Panc1 (cell line): ENCODE results near the gene PRDM10. TPM values are rescaled to one million over a fixed set of nuclear protein-coding genes. Genes with fewer than 3 reads are reported as not detected.

Source experiments
- ATAC-seq: fragments of 200-7000 bp; cut with Tn5 transposase; 2 replicates; pipeline ENCODE4 v1.9.1; 2020; ENCODE audit warnings: mild to moderate bottlenecking, moderate library complexity
- BruUV-seq: library from RNA; stranded (reverse); fragments of 400-500 nt; replicated peaks from 2 replicates; lab custom pipeline; 2021; lab: Mats Ljungman, UMichigan
- CTCF ChIA-PET: fragments of 300-600 bp; sonication (Branson Sonifier 250); formaldehyde crosslinking; loops from one replicate; lab custom pipeline; 2022; ENCODE audit warnings: antibody characterized with exemption; lab: Charles Lee
- POLR2A ChIA-PET: fragments of 300-600 bp; sonication (Branson Sonifier 250); formaldehyde crosslinking; loops from one replicate; lab custom pipeline; 2022; ENCODE audit warnings: antibody characterized with exemption; lab: Charles Lee
- DNase-seq: peaks from one replicate; pipeline ENCODE4 v3.0.0-alpha.2; 2010; ENCODE audit warnings: low read depth, low spot score
- H3K27ac ChIP-seq: 2 replicates; pipeline ENCODE4 v1.5.1; 2011; ENCODE audit warnings: mild to moderate bottlenecking, low read length, inconsistent platforms
- H3K27me3 ChIP-seq: fragments of 200-500 bp; sonication (Bioruptor generic); 2 replicates; pipeline ENCODE4 v1.6.0; 2014; ENCODE audit warnings: low read length, inconsistent platforms; ENCODE audit not compliant: control insufficient read depth, insufficient read depth
- H3K36me3 ChIP-seq: fragments of 200-500 bp; sonication (Bioruptor generic); 2 replicates; pipeline ENCODE4 v1.5.1; 2014; ENCODE audit warnings: inconsistent platforms, mild to moderate bottlenecking, low read length, moderate library complexity; ENCODE audit not compliant: control insufficient read depth, insufficient read depth
- H3K4me1 ChIP-seq: 2 replicates; pipeline ENCODE4 v1.5.1; 2011; ENCODE audit warnings: inconsistent platforms, mild to moderate bottlenecking, low read length, moderate library complexity; ENCODE audit not compliant: control insufficient read depth, insufficient read depth
- H3K4me3 ChIP-seq, 2 experiments: 2 replicates each; pipeline ENCODE4 v1.5.1; 2011 to 2012; ENCODE audit warnings: low read depth in 2 of 2, low read length in 2 of 2, mild to moderate bottlenecking in 2 of 2, inconsistent platforms in 1 of 2, moderate library complexity in 1 of 2
- H3K9me3 ChIP-seq: fragments of 200-500 bp; sonication (Bioruptor generic); 2 replicates; pipeline ENCODE4 v1.5.1; 2014; ENCODE audit warnings: low read depth, mild to moderate bottlenecking, inconsistent platforms, low read length, moderate library complexity; ENCODE audit not compliant: control insufficient read depth, insufficient read depth
- POLR2AphosphoS5 ChIP-seq: IDR thresholded peaks from 2 replicates; pipeline ENCODE4 v1.6.1; 2012; ENCODE audit warnings: mild to moderate bottlenecking, low read depth, low read length, moderate library complexity
- REST ChIP-seq, 2 experiments: IDR thresholded peaks; 2 replicates each; pipeline ENCODE4 v1.6.1; 2011 to 2012; ENCODE audit warnings: low read depth in 2 of 2, control low read depth in 1 of 2, low read length in 1 of 2, mild to moderate bottlenecking in 1 of 2, moderate library complexity in 1 of 2; ENCODE audit not compliant: insufficient read depth in 1 of 2
- SIN3A ChIP-seq: IDR thresholded peaks from 2 replicates; pipeline ENCODE4 v1.6.1; 2012; ENCODE audit warnings: low read depth, mild to moderate bottlenecking, low read length, moderate library complexity, borderline replicate concordance; ENCODE audit not compliant: insufficient read depth
- TCF7L2 ChIP-seq: IDR thresholded peaks from 2 replicates; pipeline ENCODE4 v1.6.1; 2011; ENCODE audit warnings: mild to moderate bottlenecking, low read depth, low read length, inconsistent platforms
- in situ Hi-C: cut with HindIII; loops from 2 replicates; pipeline ENCODE4 v1.10.0; 2016; ENCODE audit warnings: low sequenced_read_pairs, low pct_unique_long_range_greater_than_20kb
- intact Hi-C: fragments of 100-400 bp; cut with micrococcal nuclease; formaldehyde crosslinking; loops from one replicate; pipeline ENCODE4 v1.10.0; 2022; ENCODE audit not compliant: unreplicated experiment
- total RNA-seq: library from RNA; stranded (reverse); gene quantifications from one replicate; pipeline ENCODE4 v1.2.1, GENCODE V29; 2021; ENCODE audit not compliant: unreplicated experiment
- TF ChIP-seq, protein P1 (sequence below): fragments of 450-650 bp; IDR thresholded peaks from 2 replicates; pipeline ENCODE4 v1.5.1; 2017; ENCODE audit warnings: mild to moderate bottlenecking

The PRDM10 gene
- total RNA-seq, 1 experiment from 2014 or later = 12.5 TPM

DNA sequence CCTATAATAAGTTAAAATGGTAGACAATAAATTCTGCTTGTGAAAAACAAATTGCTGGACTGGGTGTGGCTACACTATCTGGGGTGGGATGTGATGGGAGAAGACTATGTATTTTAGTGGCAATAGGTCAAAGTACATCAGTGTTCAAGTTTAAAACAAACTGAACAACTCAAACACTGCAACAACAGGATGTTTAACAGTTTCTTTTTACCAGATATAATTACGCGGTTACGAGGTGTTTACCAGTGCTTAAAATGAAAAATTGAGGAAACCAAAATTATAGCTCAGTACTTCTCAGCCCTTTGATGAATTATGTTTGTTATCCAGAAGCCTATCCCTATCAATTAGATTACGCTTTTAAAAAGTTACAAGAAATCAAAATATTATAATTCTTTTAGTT is 3.2 kb downstream of the PRDM10 start:
- intact Hi-C loops = no loop called here
- ChIA-PET CTCF (no interaction called here), POLR2A (interaction anchor here (0.7 kb wide), 1 partner anchor 67 kb away, joined by 3 read pairs; no protein-coding TSS in a partner anchor)
- Histone ChIP-seq H3K27me3 (no peaks in the 10 kb centered on the region), H3K4me1 (peaks cover 28% of the 10 kb centered on the region), H3K36me3 (no peaks in the 10 kb centered on the region), H3K9me3 (no peaks in the 10 kb centered on the region), H3K27ac (no peak overlapping the region), H3K4me3 (no peak overlapping the region)
- BruUV-seq = TSS peak; percentile 61
- TF ChIP-seq TCF7L2 = no peak
- no peak for TF ChIP-seq POLR2AphosphoS5
- ATAC-seq (no peak), DNase-seq (no peak)
- in situ Hi-C loops = no loop called here

DNA sequence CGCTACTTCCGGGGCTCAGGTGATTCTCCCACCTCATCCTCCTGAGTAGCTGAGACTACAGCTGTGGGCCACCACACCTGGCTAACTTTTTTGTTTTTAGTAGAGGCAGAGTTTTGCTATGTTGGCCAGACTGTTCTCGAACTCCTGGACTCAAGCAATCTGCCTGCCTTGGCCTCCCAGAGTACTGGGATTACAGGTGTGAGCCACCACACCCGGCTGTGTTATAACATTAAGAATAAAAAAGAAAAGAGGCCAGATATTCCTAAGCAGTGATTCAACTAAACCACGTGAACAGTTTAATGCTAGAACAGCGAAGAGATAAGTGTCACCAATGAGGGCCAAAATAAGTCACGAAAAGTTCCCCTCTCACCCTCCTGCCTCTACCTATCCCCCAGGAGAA is 3.7 kb downstream of the PRDM10 start:
- H3K27me3 ChIP-seq = no peaks in the 10 kb centered on the region
- H3K27ac ChIP-seq = no peak overlapping the region
- BruUV-seq = no TSS peak
- DNase-seq = no peak
- H3K36me3 ChIP-seq = no peaks in the 10 kb centered on the region
- intact Hi-C loops = no loop called here
- no peak overlapping the region for H3K4me3 ChIP-seq
- TF ChIP-seq, protein P1, sequence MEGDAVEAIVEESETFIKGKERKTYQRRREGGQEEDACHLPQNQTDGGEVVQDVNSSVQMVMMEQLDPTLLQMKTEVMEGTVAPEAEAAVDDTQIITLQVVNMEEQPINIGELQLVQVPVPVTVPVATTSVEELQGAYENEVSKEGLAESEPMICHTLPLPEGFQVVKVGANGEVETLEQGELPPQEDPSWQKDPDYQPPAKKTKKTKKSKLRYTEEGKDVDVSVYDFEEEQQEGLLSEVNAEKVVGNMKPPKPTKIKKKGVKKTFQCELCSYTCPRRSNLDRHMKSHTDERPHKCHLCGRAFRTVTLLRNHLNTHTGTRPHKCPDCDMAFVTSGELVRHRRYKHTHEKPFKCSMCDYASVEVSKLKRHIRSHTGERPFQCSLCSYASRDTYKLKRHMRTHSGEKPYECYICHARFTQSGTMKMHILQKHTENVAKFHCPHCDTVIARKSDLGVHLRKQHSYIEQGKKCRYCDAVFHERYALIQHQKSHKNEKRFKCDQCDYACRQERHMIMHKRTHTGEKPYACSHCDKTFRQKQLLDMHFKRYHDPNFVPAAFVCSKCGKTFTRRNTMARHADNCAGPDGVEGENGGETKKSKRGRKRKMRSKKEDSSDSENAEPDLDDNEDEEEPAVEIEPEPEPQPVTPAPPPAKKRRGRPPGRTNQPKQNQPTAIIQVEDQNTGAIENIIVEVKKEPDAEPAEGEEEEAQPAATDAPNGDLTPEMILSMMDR = no peak
- TF ChIP-seq TCF7L2 (no peak), REST (IDR thresholded peaks at IDR 0.05; ENCODE audit: insufficient read depth in 1 of 2, low read depth in 2 of 2, low read length in 1 of 2) (no peak), POLR2AphosphoS5 (no peak)
- CTCF ChIA-PET = no interaction called here
- peaks cover 27% of the 10 kb centered on the region for H3K4me1 ChIP-seq
- no peaks in the 10 kb centered on the region for H3K9me3 ChIP-seq
- ATAC-seq = no peak
- POLR2A ChIA-PET = interaction anchor here (0.7 kb wide), 1 partner anchor 67 kb away, joined by 3 read pairs; no protein-coding TSS in a partner anchor
- in situ Hi-C loops = no loop called here

- H3K4me1 ChIP-seq = peaks cover 25% of the 10 kb centered on the region
- no TSS peak for BruUV-seq
- in situ Hi-C loops (no loop called here), intact Hi-C loops (no loop called here)
- no peaks in the 10 kb centered on the region for H3K27me3 ChIP-seq
- H3K9me3 ChIP-seq = no peaks in the 10 kb centered on the region
- ChIA-PET POLR2A (no interaction called here), CTCF (interaction anchor here (0.6 kb wide), 1 partner anchor 149 kb away, joined by 4 read pairs; no protein-coding TSS in a partner anchor)
- H3K36me3 ChIP-seq = no peaks in the 10 kb centered on the region
- ATAC-seq (no peak), DNase-seq (no peak)
- TF ChIP-seq SIN3A (no peak), TCF7L2 (no peak), POLR2AphosphoS5 (no peak), REST (IDR thresholded peaks at IDR 0.05; ENCODE audit: insufficient read depth in 1 of 2, low read depth in 2 of 2, low read length in 1 of 2) (no peak)
- TF ChIP-seq, protein P1 = no peak
- peak overlapping the region; percentile 20; the same call in 1 of the 2 replicates for H3K27ac ChIP-seq
- H3K4me3 ChIP-seq = no peak overlapping the region
Measured at GRCh38 chr11:129998107-129998506, 4.5 kb downstream of the PRDM10 start.
